Omental fat pad (tissue), 4 donors: ENCODE measurements around the gene CDK5. TPM values are rescaled to one million over a fixed set of nuclear protein-coding genes. Genes with fewer than 3 reads are reported as not detected.

Experiments used
- ATAC-seq: fragments of 150-250 bp; one replicate; pipeline ENCODE4 v1.9.1; 2016; ENCODE audit warnings: mild to moderate bottlenecking, moderate library complexity; ENCODE audit not compliant: low FRiP score
- DNase-seq: peaks from one replicate; pipeline ENCODE4 v3.0.0-alpha.2; 2019; ENCODE audit warnings: low spot score
- CTCF ChIP-seq, 3 donors: fragments of 450-650 bp; IDR thresholded peaks; one replicate each; pipeline ENCODE4 v1.5.1; 2016 to 2017; ENCODE audit warnings: antibody characterized with exemption in 3 of 3, mild to moderate bottlenecking in 3 of 3, moderate library complexity in 2 of 3
- total RNA-seq, 4 donors: library from RNA; depleted of rRNA; stranded (reverse); fragments of >200 nt; gene quantifications; one replicate each; pipeline ENCODE4 v1.1.0, GENCODE V29; 2016

The CDK5 gene
- total RNA-seq, 4 donors from 2014 or later: 6.1 to 10.4 (median 7.9) TPM

- ATAC-seq (no peak), DNase-seq (no peak)
- no peak for TF ChIP-seq CTCF (IDR thresholded peaks at IDR 0.05)
These were observed 2.4 kb upstream of the CDK5 start for GRCh38 chr7:151060113-151060415.

- ATAC-seq (no peak), DNase-seq (no peak)
- TF ChIP-seq CTCF (IDR thresholded peaks at IDR 0.05): no peak
These were observed 1.8 kb upstream of the CDK5 start, which contains the start of gene SLC4A2 for GRCh38 chr7:151059367-151060112. Gene SLC4A2, plus strand, starts transcription at chr7:151059589. Its CDS starts 2,399 bp downstream, at chr7:151061988.

GRCh38 chr7:151058781-151059366 is 1.2 kb upstream of the CDK5 start:
- TF ChIP-seq CTCF (IDR thresholded peaks at IDR 0.05): no peak
- no peak for ATAC-seq
- no peak for DNase-seq

- TF ChIP-seq CTCF (IDR thresholded peaks at IDR 0.05): no peak
- DNase-seq (peak; percentile 91), ATAC-seq (peak; percentile 86)
These were observed 488 bp upstream of the CDK5 start for GRCh38 chr7:151057989-151058780.

GRCh38 chr7:151056666-151057505 is 811 bp downstream of the CDK5 start:
- ATAC-seq (no peak), DNase-seq (no peak)
- TF ChIP-seq CTCF (IDR thresholded peaks at IDR 0.05): no peak

- no peak for ATAC-seq
- DNase-seq: no peak
- no peak for TF ChIP-seq CTCF (IDR thresholded peaks at IDR 0.05)
These were observed 1.4 kb downstream of the CDK5 start for GRCh38 chr7:151056283-151056665.
